ENCODE data around the gene ZMIZ1.

ZMIZ1 gene

DNA sequence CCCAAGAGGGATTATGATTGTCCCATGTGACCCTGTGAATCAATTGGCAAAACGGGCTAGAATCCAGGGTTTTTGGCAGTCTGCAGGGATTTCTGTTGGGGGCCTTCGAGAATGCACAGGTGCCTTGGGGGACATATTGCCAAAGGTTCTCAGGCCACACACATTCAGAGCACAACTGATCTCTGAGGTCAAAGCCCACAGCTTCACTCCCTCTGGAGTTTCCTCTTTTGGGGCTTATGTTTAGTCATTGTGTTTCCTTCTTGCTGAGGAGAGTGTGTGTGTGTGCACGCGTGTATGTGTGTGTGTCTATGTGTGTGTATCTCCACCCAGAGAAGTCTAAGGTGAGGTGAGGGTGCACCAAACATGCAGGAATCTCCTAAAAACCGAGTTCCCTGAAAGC lies 287.3 kb downstream of the ZMIZ1 start:
- DNase-seq (ENCODE audit: low spot score) = no peak

DNA sequence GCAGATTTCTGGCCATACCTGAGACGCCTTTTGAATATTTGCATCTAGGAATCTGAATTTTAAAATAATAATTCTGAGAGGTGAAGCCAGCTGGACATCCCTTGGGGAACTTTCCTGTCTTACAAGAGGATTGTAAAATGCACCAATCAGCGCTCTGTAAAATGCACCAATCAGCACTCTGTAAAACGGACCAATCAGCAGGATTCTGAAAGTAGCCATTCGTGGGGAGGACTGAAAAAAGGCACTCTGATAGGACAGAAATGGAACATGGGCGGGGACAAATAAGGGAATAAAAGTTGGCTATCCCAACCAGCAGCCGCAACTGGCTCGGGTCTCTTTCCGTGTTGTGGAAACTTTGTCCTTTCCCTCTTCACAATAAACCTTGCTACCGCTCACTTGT lies 288.4 kb downstream of the ZMIZ1 start:
- no peak for DNase-seq (ENCODE audit: low spot score)

DNA sequence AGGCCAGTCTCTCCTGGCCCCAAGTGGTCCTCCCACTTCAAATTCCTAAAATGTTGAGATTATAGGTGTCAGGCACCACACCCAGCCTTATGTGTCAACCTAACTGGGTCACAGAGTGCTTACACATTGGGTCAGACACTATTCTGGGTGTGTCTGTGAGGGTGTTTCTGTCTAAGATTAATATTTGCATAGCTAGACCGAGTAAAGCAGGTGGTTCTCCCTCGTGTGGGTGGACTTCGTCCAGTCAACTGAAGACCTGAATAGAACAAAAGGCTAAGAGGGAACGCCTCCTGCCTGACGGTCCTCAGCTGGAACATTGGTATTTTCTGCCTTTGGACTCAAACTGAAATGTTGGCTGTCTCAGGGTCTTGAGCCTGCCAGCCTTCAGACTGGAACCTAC lies 290.0 kb downstream of the ZMIZ1 start:
- DNase-seq (ENCODE audit: low spot score) = no peak

DNA sequence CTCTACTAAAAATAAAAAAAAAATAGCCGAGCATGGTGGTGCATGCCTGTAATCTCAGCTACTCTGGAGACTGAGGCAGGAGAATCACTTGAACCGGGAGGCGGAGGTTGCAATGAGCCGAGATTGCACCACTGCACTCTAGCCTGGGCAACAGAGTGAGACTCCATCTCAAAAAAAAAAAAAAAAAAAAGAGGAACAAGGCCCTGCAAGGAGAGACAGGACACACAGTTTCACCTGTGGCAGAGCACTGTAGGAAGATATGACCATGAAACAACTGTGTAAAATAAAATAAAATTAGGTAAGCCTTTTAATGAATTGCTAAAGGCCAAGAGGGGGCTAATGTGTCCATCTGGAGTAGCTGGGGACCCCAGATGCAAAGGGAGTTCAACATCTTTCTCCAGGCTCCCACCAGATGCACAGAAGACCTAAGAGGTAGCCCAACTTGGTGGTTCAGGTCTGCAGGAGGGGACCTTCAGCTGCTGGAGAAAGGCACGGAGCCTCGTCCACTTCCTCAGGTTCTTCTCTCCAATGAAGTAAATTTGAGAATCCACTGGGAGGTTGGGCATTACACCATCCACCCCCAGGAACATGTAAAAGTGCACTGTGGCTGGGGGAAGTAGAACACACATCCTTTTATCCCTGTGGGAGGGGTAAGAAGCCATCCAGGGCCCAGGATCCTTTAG lies 291.2 kb downstream of the ZMIZ1 start:
- no peak for DNase-seq (ENCODE audit: low spot score)

DNA sequence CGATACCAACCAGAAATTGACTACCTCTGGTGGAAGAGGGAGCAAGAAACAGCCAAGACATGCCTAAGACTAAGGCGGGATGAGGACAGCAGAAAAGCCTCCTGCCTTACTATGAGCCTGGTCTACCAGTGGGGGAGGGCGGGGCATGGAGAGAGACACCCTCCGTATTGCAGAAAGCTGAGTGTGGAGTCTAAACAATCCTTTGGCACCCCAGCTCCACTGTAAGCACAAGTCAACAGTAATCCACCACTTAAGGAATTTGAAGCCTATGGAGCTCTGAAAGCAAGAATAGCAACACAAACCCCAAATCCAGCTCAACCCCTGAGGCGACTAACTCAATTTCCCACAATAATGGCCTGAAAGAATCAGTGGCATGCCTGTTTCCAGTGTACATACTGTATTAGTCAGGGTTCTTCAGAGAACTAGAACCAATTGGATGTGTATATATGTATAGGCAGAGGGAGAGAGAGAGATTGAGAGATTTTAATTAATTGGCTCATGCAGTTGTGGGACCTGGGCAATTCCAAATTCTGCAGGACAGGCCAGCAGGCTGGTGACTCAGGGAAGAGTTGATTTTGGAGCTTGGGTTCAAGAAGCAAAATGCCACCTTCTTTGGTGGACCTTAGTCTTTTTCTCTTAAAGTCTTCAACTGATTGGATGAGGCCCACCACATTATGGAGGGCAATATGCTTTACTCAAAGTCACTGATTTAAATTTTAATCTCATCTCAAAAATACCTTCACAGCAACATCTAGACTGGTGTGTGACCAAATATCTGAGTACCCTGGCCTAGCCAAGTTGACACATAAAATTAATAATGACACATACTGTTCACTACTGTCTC lies 292.0 kb downstream of the ZMIZ1 start:
- no peak for DNase-seq (ENCODE audit: low spot score)

DNA sequence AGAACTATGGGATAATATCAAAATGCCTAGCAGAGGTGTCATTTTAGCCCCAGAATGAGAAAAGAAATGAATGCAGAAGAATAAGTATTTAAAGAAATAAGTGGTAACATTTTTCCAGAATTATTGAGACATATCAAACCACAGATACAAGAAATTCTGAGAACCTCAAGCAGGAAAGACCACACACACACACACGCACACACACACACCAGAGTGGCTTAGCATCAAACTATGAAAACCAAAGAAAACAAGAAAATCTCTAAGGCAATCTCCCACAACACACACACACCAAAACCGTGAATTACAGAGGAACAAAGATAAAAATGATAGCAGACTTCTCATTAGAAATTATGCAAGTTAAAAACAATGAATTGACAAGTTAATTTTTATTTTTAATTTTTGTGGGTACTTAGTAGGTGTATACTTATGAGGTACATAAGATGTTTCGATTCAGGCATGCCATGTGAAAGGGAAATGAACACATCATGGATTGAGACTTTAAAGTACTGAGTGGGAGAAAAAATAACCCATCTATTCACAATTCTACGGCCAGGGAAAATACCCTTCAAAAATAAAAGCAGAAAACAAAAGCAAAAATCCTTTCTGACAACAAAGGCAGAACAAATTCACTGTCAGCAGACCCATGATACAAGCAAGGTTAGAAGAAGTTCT lies 293.1 kb downstream of the ZMIZ1 start:
- DNase-seq (ENCODE audit: low spot score) = no peak

All from globus pallidus (tissue), 1 donor.